ENCODE results near the gene MBD2.

The MBD2 gene

GRCh38 chr18:54242327-54242726, 17.9 kb upstream of the MBD2 start:
- Mint-ChIP-seq H3K27ac (no peak overlapping the region), H3K9me3 (no peaks in the 10 kb centered on the region), H3K4me3 (no peak overlapping the region), H3K4me1 (peaks cover 9% of the 10 kb centered on the region), H3K36me3 (peaks cover 2% of the 10 kb centered on the region), H3K27me3 (no peaks in the 10 kb centered on the region)

GRCh38 chr18:54241483-54241882, 17.0 kb upstream of the MBD2 start:
- Mint-ChIP-seq H3K36me3 (no peaks in the 10 kb centered on the region), H3K27me3 (no peaks in the 10 kb centered on the region), H3K27ac (no peak overlapping the region), H3K9me3 (no peaks in the 10 kb centered on the region), H3K4me1 (peaks cover 3% of the 10 kb centered on the region), H3K4me3 (no peak overlapping the region)

GRCh38 chr18:54240629-54241107, 16.2 kb upstream of the MBD2 start:
- Mint-ChIP-seq H3K27me3 (peaks cover 1% of the 10 kb centered on the region), H3K27ac (no peak overlapping the region), H3K4me3 (no peak overlapping the region), H3K4me1 (peaks cover 3% of the 10 kb centered on the region), H3K36me3 (no peaks in the 10 kb centered on the region), H3K9me3 (no peaks in the 10 kb centered on the region)

- H3K4me1 Mint-ChIP-seq: peaks cover 3% of the 10 kb centered on the region
- peaks cover 1% of the 10 kb centered on the region for H3K27me3 Mint-ChIP-seq
- H3K27ac Mint-ChIP-seq: no peak overlapping the region
- H3K36me3 Mint-ChIP-seq: no peaks in the 10 kb centered on the region
- no peaks in the 10 kb centered on the region for H3K9me3 Mint-ChIP-seq
- H3K4me3 Mint-ChIP-seq: no peak overlapping the region
These were observed 15.1 kb upstream of the MBD2 start for GRCh38 chr18:54239601-54240000.

GRCh38 chr18:54239091-54239490, 14.6 kb upstream of the MBD2 start:
- Mint-ChIP-seq H3K27me3 (peaks cover 1% of the 10 kb centered on the region), H3K4me1 (peaks cover 3% of the 10 kb centered on the region), H3K4me3 (no peak overlapping the region), H3K9me3 (no peaks in the 10 kb centered on the region), H3K36me3 (no peaks in the 10 kb centered on the region), H3K27ac (no peak overlapping the region)

GRCh38 chr18:54238173-54238936, 13.9 kb upstream of the MBD2 start:
- Mint-ChIP-seq H3K4me3 (no peak overlapping the region), H3K27me3 (peaks cover 1% of the 10 kb centered on the region), H3K36me3 (no peaks in the 10 kb centered on the region), H3K4me1 (peaks cover 3% of the 10 kb centered on the region), H3K9me3 (no peaks in the 10 kb centered on the region), H3K27ac (no peak overlapping the region)

- Mint-ChIP-seq H3K4me1 (peaks cover 3% of the 10 kb centered on the region), H3K4me3 (no peak overlapping the region), H3K36me3 (no peaks in the 10 kb centered on the region), H3K27ac (no peak overlapping the region), H3K27me3 (peaks cover 1% of the 10 kb centered on the region), H3K9me3 (no peaks in the 10 kb centered on the region)
These were observed 11.4 kb upstream of the MBD2 start for GRCh38 chr18:54235871-54236270.

GRCh38 chr18:54233747-54234146, 9.3 kb upstream of the MBD2 start:
- no peak overlapping the region for H3K4me3 Mint-ChIP-seq
- no peaks in the 10 kb centered on the region for H3K9me3 Mint-ChIP-seq
- H3K36me3 Mint-ChIP-seq: no peaks in the 10 kb centered on the region
- peaks cover 4% of the 10 kb centered on the region for H3K4me1 Mint-ChIP-seq
- no peak overlapping the region for H3K27ac Mint-ChIP-seq
- H3K27me3 Mint-ChIP-seq: peaks cover 1% of the 10 kb centered on the region

- Mint-ChIP-seq H3K27ac (no peak overlapping the region), H3K27me3 (peaks cover 1% of the 10 kb centered on the region), H3K4me1 (peaks cover 4% of the 10 kb centered on the region), H3K4me3 (no peak overlapping the region), H3K9me3 (no peaks in the 10 kb centered on the region), H3K36me3 (no peaks in the 10 kb centered on the region)
These were observed 8.8 kb upstream of the MBD2 start for GRCh38 chr18:54233228-54233625.

GRCh38 chr18:54232485-54233227, 8.2 kb upstream of the MBD2 start:
- H3K27ac Mint-ChIP-seq: no peak overlapping the region
- peaks cover 4% of the 10 kb centered on the region for H3K4me1 Mint-ChIP-seq
- no peaks in the 10 kb centered on the region for H3K36me3 Mint-ChIP-seq
- H3K27me3 Mint-ChIP-seq: peaks cover 1% of the 10 kb centered on the region
- no peaks in the 10 kb centered on the region for H3K9me3 Mint-ChIP-seq
- H3K4me3 Mint-ChIP-seq: no peak overlapping the region

GRCh38 chr18:54229421-54230059, 5.1 kb upstream of the MBD2 start:
- Mint-ChIP-seq H3K27ac (peak overlapping the region; percentile 63), H3K4me1 (peaks cover 7% of the 10 kb centered on the region), H3K9me3 (no peaks in the 10 kb centered on the region), H3K4me3 (no peak overlapping the region), H3K27me3 (no peaks in the 10 kb centered on the region), H3K36me3 (no peaks in the 10 kb centered on the region)

- H3K27ac Mint-ChIP-seq: no peak overlapping the region
- no peaks in the 10 kb centered on the region for H3K9me3 Mint-ChIP-seq
- H3K4me3 Mint-ChIP-seq: no peak overlapping the region
- no peaks in the 10 kb centered on the region for H3K27me3 Mint-ChIP-seq
- H3K36me3 Mint-ChIP-seq: no peaks in the 10 kb centered on the region
- peaks cover 8% of the 10 kb centered on the region for H3K4me1 Mint-ChIP-seq
These were observed 3.9 kb upstream of the MBD2 start for GRCh38 chr18:54228364-54228763.

- Mint-ChIP-seq H3K9me3 (no peaks in the 10 kb centered on the region), H3K4me3 (peak overlapping the region; percentile 99), H3K36me3 (no peaks in the 10 kb centered on the region), H3K27ac (peak overlapping the region; percentile 100), H3K27me3 (no peaks in the 10 kb centered on the region), H3K4me1 (peaks cover 41% of the 10 kb centered on the region)
These were observed 764 bp downstream of the MBD2 start for GRCh38 chr18:54223568-54224241.

GRCh38 chr18:54222922-54223567, 1.4 kb downstream of the MBD2 start:
- no peaks in the 10 kb centered on the region for H3K36me3 Mint-ChIP-seq
- H3K4me1 Mint-ChIP-seq: peaks cover 45% of the 10 kb centered on the region
- H3K9me3 Mint-ChIP-seq: no peaks in the 10 kb centered on the region
- H3K4me3 Mint-ChIP-seq: peak overlapping the region; percentile 99
- H3K27me3 Mint-ChIP-seq: no peaks in the 10 kb centered on the region
- peak overlapping the region; percentile 100 for H3K27ac Mint-ChIP-seq

- H3K9me3 Mint-ChIP-seq: no peaks in the 10 kb centered on the region
- H3K27ac Mint-ChIP-seq: peak overlapping the region; percentile 36
- peak overlapping the region; percentile 7 for H3K4me3 Mint-ChIP-seq
- peaks cover 61% of the 10 kb centered on the region for H3K4me1 Mint-ChIP-seq
- no peaks in the 10 kb centered on the region for H3K27me3 Mint-ChIP-seq
- no peaks in the 10 kb centered on the region for H3K36me3 Mint-ChIP-seq
These were observed 4.1 kb downstream of the MBD2 start for GRCh38 chr18:54220406-54220805.
